ENCODE data around the gene COMMD7.
A peak's percentile ranks its signal among the peaks of the same experiment; 100 is the strongest.

COMMD7 gene

DNA sequence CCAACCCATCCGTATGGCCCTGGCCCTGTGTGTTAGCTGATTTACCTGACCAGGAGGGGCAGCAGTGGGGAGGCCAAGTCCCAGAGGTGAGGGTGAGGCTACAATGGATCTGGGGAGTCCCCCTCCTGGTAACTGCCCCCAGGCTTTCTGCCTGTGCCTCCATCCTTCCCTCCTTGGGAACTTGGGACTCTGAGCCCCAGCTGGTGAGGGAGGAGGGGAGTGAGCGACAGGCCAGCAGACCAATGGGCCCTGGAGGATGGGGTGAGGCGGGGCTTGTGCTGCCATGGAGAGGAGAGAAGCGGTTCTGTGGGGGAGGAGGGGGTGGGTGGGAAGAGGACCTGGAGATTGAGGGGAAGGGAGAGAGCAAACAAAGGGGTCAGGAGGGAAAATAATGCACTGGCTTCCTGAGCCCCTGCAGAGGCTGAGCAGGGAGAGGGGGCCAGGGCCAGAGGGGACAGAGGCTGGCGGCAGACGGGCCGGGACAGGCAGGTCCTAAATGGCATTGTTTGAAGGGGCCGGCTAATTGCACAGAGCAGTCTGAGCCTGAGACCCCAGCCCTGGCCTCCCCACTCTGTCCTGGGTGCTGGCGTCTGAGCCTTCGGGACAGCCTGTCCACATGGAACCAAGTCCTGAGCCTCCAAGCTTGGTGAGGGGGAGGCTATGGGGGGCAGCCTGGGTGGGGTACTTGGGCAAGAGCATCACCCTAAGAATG is 36.4 kb upstream of the COMMD7 start:
- Mint-ChIP-seq H3K4me1 (peaks cover 50% of the 10 kb centered on the region), H3K27me3 (ENCODE audit: low read depth, poor library complexity) (peaks cover 5% of the 10 kb centered on the region), H3K36me3 (ENCODE audit: low read depth) (peaks cover 28% of the 10 kb centered on the region), H3K9me3 (no peaks in the 10 kb centered on the region), H3K27ac (peak overlapping the region; percentile 48), H3K4me3 (no peak overlapping the region)
- DNase-seq = peak; percentile 84
- TF ChIP-seq, protein P1, sequence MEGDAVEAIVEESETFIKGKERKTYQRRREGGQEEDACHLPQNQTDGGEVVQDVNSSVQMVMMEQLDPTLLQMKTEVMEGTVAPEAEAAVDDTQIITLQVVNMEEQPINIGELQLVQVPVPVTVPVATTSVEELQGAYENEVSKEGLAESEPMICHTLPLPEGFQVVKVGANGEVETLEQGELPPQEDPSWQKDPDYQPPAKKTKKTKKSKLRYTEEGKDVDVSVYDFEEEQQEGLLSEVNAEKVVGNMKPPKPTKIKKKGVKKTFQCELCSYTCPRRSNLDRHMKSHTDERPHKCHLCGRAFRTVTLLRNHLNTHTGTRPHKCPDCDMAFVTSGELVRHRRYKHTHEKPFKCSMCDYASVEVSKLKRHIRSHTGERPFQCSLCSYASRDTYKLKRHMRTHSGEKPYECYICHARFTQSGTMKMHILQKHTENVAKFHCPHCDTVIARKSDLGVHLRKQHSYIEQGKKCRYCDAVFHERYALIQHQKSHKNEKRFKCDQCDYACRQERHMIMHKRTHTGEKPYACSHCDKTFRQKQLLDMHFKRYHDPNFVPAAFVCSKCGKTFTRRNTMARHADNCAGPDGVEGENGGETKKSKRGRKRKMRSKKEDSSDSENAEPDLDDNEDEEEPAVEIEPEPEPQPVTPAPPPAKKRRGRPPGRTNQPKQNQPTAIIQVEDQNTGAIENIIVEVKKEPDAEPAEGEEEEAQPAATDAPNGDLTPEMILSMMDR (IDR thresholded peaks at IDR 0.05) = no peak

DNA sequence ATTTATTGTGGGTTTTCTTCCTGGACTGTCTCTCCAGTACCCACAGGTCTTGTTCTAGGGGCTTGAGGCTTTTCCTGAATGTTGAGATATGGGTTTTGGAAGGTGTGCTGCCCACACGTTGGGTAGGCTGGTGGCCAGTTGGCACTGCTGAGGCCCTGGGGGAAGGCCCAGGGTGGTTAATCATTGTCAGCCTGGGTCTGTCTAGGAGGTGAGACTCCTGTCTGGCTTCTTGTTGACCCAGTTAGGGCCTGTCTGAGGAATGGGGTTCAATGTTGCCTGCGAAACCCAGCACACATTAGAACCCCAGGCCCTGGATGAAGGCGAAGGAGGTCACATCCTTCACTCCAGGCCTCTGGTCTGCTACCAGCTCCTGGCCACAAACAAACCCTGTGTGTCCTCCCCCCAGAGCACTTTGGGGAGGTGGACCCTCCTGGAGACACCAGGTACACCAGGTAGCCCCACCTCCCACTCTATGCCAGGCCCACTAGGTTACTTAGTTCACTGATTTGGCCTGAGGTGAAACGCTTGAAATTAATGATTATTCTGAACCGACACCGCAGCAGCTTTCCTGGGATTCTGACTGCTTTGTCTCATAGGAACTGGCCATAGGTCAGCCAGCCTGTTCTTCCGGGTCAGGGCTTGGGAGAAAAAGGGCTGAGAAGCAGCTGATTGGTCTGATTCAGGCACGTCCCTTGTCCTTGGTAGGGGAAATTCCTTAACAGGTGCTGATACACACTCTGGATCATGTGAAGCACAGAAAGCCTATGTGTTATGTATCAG is 34.1 kb upstream of the COMMD7 start:
- TF ChIP-seq, protein P1 (IDR thresholded peaks at IDR 0.05) = no peak
- H3K4me3 Mint-ChIP-seq = no peak overlapping the region
- H3K36me3 Mint-ChIP-seq (ENCODE audit: low read depth) = peaks cover 13% of the 10 kb centered on the region
- H3K9me3 Mint-ChIP-seq = no peaks in the 10 kb centered on the region
- peak overlapping the region; percentile 79 for H3K27ac Mint-ChIP-seq
- no peak for DNase-seq
- peaks cover 62% of the 10 kb centered on the region for H3K4me1 Mint-ChIP-seq
- H3K27me3 Mint-ChIP-seq (ENCODE audit: low read depth, poor library complexity) = peaks cover 5% of the 10 kb centered on the region

DNA sequence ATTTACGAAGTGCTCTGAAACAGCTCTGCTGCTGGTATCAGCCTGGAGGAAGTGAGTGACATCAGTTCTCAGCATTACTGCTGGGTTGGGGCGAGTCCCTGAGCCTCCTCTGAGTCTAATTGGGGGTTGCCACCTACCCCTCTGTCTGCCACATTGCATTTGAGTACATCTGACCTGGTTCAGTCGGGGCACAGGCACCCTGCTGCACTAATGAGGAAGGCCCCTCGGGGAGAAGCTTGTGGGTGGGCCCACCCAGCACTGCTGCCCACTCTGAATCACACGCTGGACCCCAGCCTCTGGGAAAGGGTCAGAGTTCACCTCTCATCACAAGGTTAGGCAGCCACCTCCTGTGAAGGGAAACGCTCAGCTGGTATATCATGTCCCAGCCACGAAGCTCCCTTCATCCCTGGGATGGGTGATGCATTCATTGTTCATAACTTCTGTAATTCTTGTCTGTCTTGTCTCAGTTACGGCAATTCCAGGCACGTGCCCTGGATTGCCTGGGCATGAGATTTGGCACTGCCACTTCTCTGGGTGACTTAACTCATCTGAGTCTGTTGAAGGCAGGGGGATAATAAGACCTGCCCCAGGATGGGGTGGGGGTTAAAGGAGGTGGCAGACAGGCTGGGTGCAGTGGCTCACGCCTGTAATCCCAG is 32.2 kb upstream of the COMMD7 start:
- H3K27ac Mint-ChIP-seq = peak overlapping the region; percentile 51
- peaks cover 5% of the 10 kb centered on the region for H3K27me3 Mint-ChIP-seq (ENCODE audit: low read depth, poor library complexity)
- H3K9me3 Mint-ChIP-seq = no peaks in the 10 kb centered on the region
- no peak overlapping the region for H3K4me3 Mint-ChIP-seq
- no peak for DNase-seq
- no peaks in the 10 kb centered on the region for H3K36me3 Mint-ChIP-seq (ENCODE audit: low read depth)
- TF ChIP-seq, protein P1 (IDR thresholded peaks at IDR 0.05) = no peak
- H3K4me1 Mint-ChIP-seq = peaks cover 69% of the 10 kb centered on the region

DNA sequence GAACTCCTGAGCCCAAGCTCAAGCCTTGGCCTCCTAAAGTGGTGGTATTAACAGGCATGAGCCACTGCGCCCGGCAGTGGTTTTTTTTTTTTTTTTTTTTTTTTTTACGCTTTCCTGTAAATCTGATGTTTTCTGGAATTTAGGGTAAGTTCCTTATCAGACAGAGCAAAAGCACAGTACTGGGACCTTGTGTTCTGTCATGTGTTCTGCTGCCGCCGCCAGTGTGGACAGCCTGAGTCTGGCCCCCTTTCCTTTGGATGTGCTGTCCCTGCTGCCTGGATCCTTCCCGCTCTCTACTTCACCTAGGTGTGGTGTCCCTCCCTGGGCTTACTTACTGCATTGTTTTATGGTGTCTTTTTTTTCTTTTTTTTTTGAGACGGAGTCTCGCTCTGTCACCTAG is 30.6 kb upstream of the COMMD7 start:
- H3K36me3 Mint-ChIP-seq (ENCODE audit: low read depth) = no peaks in the 10 kb centered on the region
- TF ChIP-seq, protein P1 (IDR thresholded peaks at IDR 0.05) = no peak
- H3K4me1 Mint-ChIP-seq = peaks cover 55% of the 10 kb centered on the region
- H3K27ac Mint-ChIP-seq = no peak overlapping the region
- peaks cover 5% of the 10 kb centered on the region for H3K27me3 Mint-ChIP-seq (ENCODE audit: low read depth, poor library complexity)
- DNase-seq = no peak
- no peaks in the 10 kb centered on the region for H3K9me3 Mint-ChIP-seq
- H3K4me3 Mint-ChIP-seq = no peak overlapping the region

DNA sequence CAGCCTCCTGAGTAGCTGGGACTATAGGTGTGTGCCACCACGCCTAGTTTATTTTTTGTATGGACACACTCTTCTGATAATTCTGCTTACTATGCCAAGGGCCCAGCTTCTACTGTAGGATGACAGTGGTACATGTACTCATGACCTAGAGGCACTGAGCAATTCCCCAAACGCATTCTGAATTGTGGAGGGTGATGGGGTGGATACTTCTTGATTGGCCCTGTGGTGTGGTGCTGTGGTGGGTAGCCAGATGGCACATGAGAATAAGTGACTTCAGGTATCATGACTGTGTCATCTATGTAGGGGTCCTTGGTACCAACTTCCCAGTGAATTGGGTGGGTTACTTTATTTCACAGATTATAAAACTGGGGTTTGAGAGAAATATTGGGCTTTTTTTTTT is 30.0 kb upstream of the COMMD7 start:
- H3K36me3 Mint-ChIP-seq (ENCODE audit: low read depth) = no peaks in the 10 kb centered on the region
- no peaks in the 10 kb centered on the region for H3K9me3 Mint-ChIP-seq
- H3K4me1 Mint-ChIP-seq = peaks cover 48% of the 10 kb centered on the region
- DNase-seq = no peak
- H3K27ac Mint-ChIP-seq = no peak overlapping the region
- TF ChIP-seq, protein P1 (IDR thresholded peaks at IDR 0.05) = no peak
- H3K4me3 Mint-ChIP-seq = no peak overlapping the region
- peaks cover 5% of the 10 kb centered on the region for H3K27me3 Mint-ChIP-seq (ENCODE audit: low read depth, poor library complexity)
